NCI-H1417 treated with DMSO at 0.1 percent for 48 hours (cell line): ENCODE results near the gene SHISA9.

Source experiments
- DNase-seq: peaks from one replicate; lab custom pipeline; 2025; lab: John Stamatoyannopoulos, UW

SHISA9 gene

DNA sequence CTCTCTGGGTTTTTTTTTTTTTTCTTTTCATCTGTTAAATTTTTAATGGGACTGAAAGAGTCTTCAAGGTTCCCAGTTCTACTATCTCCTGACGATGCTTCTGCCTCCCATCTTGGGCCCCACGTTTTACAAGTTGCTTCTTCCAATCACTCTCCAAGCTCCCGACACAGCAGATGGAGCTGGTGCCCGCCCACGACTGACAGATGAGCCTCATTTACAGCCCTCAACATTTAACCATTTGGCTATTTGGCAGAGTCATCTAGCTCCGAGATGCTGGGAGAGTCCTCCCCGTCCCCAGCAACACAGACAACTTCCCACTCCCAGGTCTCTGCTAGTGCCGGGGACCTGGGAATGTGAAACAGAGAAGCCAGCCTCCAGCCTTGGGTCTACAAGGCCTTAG is 276.9 kb downstream of the SHISA9 start:
- no peak for DNase-seq

- DNase-seq: no peak
Observed at GRCh38 chr16:13181432-13181831, 280.0 kb downstream of the SHISA9 start.

GRCh38 chr16:13186813-13187212 is 285.4 kb downstream of the SHISA9 start:
- no peak for DNase-seq

DNA sequence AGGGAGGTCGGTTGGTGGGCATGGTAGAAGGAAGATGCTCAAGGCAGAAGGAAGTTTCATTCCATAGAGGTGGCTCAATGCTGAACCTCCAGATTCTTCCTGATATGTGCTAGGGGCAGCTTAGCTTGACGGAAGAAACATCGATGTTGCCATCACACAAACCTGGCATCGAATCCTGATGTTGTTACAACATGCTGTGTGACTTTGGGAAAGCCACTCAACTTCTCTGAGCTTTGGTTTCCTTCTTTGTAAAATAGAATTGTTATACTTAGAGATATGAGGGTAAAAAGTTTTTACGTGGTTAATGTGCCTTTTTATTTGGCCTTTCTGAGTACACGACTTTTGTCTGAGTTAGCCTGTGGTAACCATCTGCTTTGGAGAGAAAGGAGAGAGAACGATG is 287.9 kb downstream of the SHISA9 start:
- DNase-seq: no peak

DNA sequence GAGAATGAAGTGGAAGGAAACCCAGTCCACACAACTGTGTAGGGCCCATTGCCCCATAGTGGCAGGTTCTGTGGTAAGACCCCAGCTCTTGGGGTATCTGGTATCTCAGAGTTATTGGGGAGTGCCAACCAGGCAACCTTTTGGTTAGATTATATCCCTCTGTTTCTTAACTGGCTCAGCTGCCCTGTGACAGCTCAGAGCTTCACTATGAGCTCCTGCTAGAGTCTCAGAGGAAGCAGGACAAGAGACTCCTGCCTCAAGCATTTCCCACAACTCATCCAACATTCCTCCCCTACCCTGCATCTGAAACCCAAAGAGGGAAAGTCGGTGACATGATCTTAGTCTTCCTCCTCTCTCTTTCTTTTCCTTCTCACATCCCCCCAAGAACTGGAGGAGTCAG is 292.3 kb downstream of the SHISA9 start:
- no peak for DNase-seq

DNA sequence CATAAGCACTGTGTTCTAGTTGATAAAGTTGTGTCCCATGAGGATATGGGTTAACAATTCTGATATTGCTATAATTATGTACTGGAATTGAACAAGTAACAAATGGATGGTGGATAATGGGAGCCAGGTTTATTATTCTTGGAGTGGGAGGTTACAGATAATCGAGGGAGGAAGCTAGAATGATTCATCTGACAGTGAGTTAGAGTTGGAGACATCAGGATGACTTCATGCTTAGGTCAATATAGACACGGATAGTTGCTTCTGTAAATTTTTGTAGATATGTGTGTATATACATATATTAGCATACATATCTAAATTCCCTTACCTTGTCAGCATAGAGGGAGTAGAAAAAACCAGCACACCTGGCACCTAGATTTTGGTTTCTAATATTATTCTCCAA is 293.4 kb downstream of the SHISA9 start:
- DNase-seq: no peak

- no peak for DNase-seq
Observed at GRCh38 chr16:13203725-13204124, 302.3 kb downstream of the SHISA9 start.

GRCh38 chr16:13205352-13205751 is 304.0 kb downstream of the SHISA9 start:
- DNase-seq: no peak

DNA sequence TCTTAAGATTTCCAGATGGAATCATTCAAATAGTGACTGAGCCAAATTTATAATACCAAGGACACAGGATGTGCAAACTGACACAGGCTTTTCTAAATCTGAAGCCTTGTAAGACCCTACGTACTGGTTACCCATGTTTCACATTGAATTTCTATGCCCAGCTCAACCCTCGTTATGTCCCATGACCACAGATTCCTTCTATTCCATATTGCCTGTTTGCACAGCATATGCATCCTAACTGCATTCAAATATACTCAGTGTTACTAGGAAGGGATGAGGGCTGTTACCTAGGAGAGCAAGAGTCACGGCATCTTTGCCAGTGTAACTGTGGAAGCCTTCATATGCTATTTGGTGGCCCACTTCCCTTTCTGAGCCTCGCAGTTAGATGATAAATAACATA is 305.2 kb downstream of the SHISA9 start:
- no peak for DNase-seq

DNA sequence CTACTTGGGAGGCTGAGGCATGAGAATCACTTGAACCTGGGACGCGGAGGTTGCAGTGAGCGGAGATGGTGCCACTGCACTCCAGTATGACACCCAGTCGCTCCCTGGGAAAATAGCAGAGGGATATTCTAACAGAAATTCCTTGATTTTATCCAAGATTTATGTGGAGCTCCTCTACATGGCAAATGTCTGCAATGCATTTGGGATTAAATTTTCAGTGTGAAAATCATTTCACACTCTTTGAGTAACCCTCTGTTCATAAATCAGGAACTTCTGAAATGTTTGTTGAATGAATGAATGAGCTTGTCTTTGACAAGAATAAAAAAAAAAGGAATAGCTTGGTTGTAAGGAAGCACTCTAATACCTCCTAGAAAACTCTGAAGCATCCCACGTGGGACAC is 305.8 kb downstream of the SHISA9 start:
- DNase-seq: no peak

GRCh38 chr16:13223666-13224065 is 322.3 kb downstream of the SHISA9 start:
- DNase-seq: no peak

DNA sequence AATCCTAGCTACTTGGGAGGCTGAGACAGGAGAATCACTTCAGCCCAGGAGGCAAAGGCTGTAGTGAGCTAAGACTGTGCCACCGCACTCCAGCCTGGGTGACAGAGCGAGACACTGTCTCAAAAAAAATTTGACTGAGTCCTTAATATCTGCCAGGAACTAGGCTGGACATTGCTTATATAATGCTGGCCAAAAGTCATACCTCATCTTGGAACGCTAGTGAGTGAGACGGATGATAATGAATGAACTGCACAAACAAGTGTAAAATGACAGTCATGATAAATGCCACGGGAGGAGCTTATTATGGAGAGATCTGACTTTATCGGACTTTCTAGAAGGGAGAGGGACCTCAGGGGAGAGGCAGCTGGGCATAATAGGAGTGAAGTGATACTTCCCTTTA is 327.6 kb downstream of the SHISA9 start:
- DNase-seq: no peak

GRCh38 chr16:13231365-13231764 is 330.0 kb downstream of the SHISA9 start:
- DNase-seq: no peak

DNA sequence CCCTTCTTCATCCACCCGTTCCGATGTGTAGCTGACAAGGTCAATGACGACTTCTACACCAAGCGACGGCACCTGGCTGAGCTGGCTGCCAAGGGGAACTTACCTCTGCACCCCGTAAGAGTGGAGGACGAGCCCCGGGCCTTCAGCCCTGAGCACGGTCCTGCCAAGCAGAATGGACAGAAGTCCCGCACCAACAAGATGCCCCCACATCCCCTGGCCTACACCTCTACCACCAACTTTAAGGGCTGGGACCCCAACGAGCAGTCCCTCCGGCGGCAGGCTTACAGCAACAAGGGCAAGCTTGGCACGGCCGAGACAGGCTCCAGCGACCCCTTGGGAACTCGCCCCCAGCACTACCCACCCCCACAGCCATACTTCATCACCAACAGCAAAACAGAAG is 333.6 kb downstream of the SHISA9 start:
- DNase-seq: no peak

DNA sequence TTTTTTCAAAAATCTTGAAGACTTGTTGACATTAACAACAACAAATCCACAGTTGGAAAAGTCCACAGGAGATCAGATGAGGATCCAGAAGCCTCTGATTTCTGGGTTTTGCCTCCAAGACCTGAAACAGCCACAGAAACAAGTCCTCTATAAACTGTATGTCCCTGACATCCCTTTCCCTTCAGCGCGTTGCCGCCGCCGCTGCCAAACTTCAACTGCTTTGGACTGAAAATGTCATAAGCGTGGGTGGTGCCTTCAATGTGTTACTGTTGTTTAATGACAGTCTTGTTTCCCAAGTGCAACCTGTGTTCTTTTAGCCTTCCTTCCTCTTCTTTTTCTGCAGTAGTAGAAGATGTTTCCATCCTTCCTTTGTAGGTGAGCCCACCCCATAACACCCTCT is 334.9 kb downstream of the SHISA9 start:
- DNase-seq: no peak

- DNase-seq: no peak
Observed at GRCh38 chr16:13238182-13238581, 336.8 kb downstream of the SHISA9 start.

GRCh38 chr16:13242201-13242600 is 340.8 kb downstream of the SHISA9 start:
- no peak for DNase-seq

DNA sequence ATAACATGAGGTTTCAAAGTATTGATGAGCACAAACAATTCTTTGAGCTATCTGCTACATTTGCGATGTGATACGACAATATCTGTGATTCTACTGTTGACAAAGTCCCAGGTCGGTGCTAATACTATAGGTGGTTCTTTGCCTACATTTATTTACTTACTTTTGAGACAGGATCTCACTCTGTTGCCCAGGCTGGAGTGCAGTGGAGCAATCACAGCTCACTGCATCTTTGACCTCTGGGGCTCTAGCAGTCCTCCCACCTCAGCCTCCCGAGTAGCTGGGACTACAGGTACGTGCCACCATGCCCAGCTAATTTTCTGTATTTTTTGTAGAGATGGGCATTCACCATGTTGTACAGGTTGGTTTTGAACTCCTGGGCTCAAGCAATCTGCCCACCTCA is 343.4 kb downstream of the SHISA9 start:
- DNase-seq: no peak

GRCh38 chr16:13245713-13246377 is 344.4 kb downstream of the SHISA9 start:
- DNase-seq: no peak

DNA sequence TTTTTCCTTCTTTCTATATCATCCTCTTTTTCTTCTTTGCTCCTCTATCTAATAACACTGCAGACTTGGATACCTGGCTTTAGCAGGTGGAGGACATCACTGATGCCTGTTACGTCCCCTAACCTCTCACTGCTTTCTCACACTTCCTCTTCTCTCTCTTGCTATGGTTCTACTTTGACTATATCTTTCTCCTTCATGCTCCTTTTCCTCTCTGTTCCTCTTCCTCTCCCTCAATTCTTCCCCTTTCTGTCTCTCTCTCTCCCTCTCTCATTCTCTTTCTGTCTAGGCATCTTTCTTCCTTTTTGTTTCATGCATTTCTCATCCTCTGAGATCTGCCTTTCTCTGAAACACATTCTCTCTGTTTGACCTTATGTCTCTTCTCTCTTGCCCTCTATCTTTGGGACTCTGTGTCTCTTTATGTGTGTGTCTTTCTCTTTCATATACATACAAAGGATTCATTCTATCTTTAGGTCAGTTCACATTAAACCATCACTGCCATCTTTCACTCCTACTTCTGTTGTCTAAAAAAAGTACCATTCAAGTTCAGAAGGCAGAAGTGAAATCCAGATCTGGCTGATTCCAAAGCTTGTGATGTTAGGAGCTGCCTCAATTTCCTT is 353.7 kb downstream of the SHISA9 start:
- DNase-seq: no peak

GRCh38 chr16:13262270-13263090 is 361.1 kb downstream of the SHISA9 start:
- no peak for DNase-seq

DNA sequence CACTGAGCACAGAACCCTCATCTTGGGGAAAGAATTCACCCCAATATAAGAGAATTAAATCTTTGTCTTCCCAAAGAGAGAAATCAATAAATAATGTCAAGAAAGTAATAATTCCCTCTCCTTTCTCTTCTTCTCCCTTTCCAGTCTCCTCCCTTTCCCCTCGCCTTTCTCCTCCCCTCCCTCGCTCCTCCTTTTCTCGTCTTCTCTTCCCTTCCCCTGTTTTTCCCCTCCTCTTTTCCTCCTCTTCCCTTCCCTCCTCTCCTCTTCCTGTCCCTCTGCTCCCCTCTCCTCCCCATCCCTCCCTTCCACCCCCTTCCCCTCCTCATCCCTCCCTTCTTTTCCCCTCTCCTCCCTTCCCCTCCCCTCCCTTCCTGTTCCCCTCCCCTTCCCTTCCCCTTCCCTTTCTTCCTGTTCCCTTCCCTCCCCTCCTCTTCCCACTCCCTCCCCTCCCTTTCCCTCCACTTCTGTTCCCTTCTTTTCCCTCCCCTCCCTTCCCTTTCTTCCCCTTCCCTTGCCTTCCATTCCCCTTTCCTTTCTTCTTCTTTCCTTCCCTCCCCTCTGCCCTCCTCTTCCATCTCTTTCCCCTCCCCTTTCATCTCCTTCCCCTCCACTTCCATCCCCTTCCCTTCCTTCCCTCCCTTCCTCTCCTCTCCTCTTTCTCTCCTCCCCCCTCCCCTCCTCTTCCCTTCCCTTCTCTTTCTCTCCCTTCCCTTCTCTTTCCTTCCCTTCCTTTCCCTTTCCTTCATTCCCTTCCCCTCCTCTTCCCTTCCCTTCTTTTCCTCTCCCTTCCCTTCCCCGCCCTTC is 363.6 kb downstream of the SHISA9 start:
- no peak for DNase-seq
